ENCODE data around the gene CEP63. TPM values are rescaled to one million over a fixed set of nuclear protein-coding genes. Genes with fewer than 3 reads are reported as not detected.
A peak's percentile ranks its signal among the peaks of the same experiment; 100 is the strongest.
"Not testable (repeated sequence)": the region's sequence is repeated elsewhere in the genome, so short reads cannot be mapped to it uniquely, and the experiment has no call there.

Gene CEP63
- total and polyA plus RNA-seq, 4 donors = 28.0 to 32.7 (median 29.7) TPM

GRCh38 chr3:134590766-134591165 lies 104.9 kb downstream of the CEP63 start:
- no peaks in the 10 kb centered on the region for H3K27me3 ChIP-seq (ENCODE audit: control insufficient read depth in 1 of 2, insufficient read depth in 2 of 2, low read length in 1 of 2)
- H3K36me3 ChIP-seq (ENCODE audit: control insufficient read depth in 1 of 2, insufficient read depth in 2 of 2, low read length in 1 of 2) = no peaks in the 10 kb centered on the region
- intact Hi-C loops (cut with DNase I) = no loop called here
- H3K4me1 ChIP-seq (ENCODE audit: control insufficient read depth in 1 of 2, insufficient read depth in 2 of 2, low read length in 2 of 2) = no peaks in the 10 kb centered on the region
- no peak for ATAC-seq (ENCODE audit: low FRiP score)
- DNase-seq = no peak
- H3K4me3 ChIP-seq (ENCODE audit: low read length in 2 of 2) = no peak overlapping the region
- H3K9me3 ChIP-seq (ENCODE audit: control insufficient read depth, low read length) = no peaks in the 10 kb centered on the region
- no peak overlapping the region for H3K27ac ChIP-seq (ENCODE audit: low read depth in 1 of 2, low read length in 2 of 2)

GRCh38 chr3:134592806-134593205 lies 106.9 kb downstream of the CEP63 start:
- H3K4me3 ChIP-seq (ENCODE audit: low read length in 2 of 2) = no peak overlapping the region
- intact Hi-C loops (cut with DNase I) = no loop called here
- H3K4me1 ChIP-seq (ENCODE audit: control insufficient read depth in 1 of 2, insufficient read depth in 2 of 2, low read length in 2 of 2) = no peaks in the 10 kb centered on the region
- ATAC-seq (ENCODE audit: low FRiP score) = no peak
- no peaks in the 10 kb centered on the region for H3K36me3 ChIP-seq (ENCODE audit: control insufficient read depth in 1 of 2, insufficient read depth in 2 of 2, low read length in 1 of 2)
- H3K27me3 ChIP-seq (ENCODE audit: control insufficient read depth in 1 of 2, insufficient read depth in 2 of 2, low read length in 1 of 2) = no peaks in the 10 kb centered on the region
- no peak for DNase-seq
- 86 to 88% methylated on average over 5 of the region's 5 CpGs for WGBS, 2 donors
- H3K9me3 ChIP-seq (ENCODE audit: control insufficient read depth, low read length) = no peaks in the 10 kb centered on the region
- no peak overlapping the region for H3K27ac ChIP-seq (ENCODE audit: low read depth in 1 of 2, low read length in 2 of 2)

GRCh38 chr3:134594331-134594741 lies 108.5 kb downstream of the CEP63 start:
- no peak overlapping the region for H3K4me3 ChIP-seq (ENCODE audit: low read length in 2 of 2)
- H3K9me3 ChIP-seq (ENCODE audit: control insufficient read depth, low read length) = no peaks in the 10 kb centered on the region
- H3K4me1 ChIP-seq (ENCODE audit: control insufficient read depth in 1 of 2, insufficient read depth in 2 of 2, low read length in 2 of 2) = no peaks in the 10 kb centered on the region
- no peaks in the 10 kb centered on the region for H3K36me3 ChIP-seq (ENCODE audit: control insufficient read depth in 1 of 2, insufficient read depth in 2 of 2, low read length in 1 of 2)
- H3K27ac ChIP-seq (ENCODE audit: low read depth in 1 of 2, low read length in 2 of 2) = no peak overlapping the region
- intact Hi-C loops (cut with DNase I) = no loop called here
- no peaks in the 10 kb centered on the region for H3K27me3 ChIP-seq (ENCODE audit: control insufficient read depth in 1 of 2, insufficient read depth in 2 of 2, low read length in 1 of 2)
- ATAC-seq (ENCODE audit: low FRiP score) (no peak), DNase-seq (peak in 1 of 2 donors; percentile 52)
- 68 to 72% methylated on average over 8 of the region's 8 CpGs for WGBS, 2 donors

- H3K4me3 ChIP-seq (ENCODE audit: low read length in 2 of 2); ATAC-seq (ENCODE audit: low FRiP score); H3K4me1 ChIP-seq (ENCODE audit: control insufficient read depth in 1 of 2, insufficient read depth in 2 of 2, low read length in 2 of 2); DNase-seq; intact Hi-C loops (cut with DNase I); H3K9me3 ChIP-seq (ENCODE audit: control insufficient read depth, low read length); H3K27ac ChIP-seq (ENCODE audit: low read depth in 1 of 2, low read length in 2 of 2); H3K36me3 ChIP-seq (ENCODE audit: control insufficient read depth in 1 of 2, insufficient read depth in 2 of 2, low read length in 1 of 2); H3K27me3 ChIP-seq (ENCODE audit: control insufficient read depth in 1 of 2, insufficient read depth in 2 of 2, low read length in 1 of 2): not testable (repeated sequence)
- WGBS, 2 donors = 53 to 63% methylated on average over 3 of the region's 3 CpGs
Measured at GRCh38 chr3:134594986-134595385, 109.1 kb downstream of the CEP63 start.

- intact Hi-C loops (cut with DNase I) = no loop called here
- DNase-seq (no peak), ATAC-seq (ENCODE audit: low FRiP score) (no peak)
- WGBS, 2 donors = 41 to 66% methylated on average over 2 of the region's 2 CpGs
- H3K4me3 ChIP-seq (ENCODE audit: low read length in 2 of 2) = no peak overlapping the region
- no peaks in the 10 kb centered on the region for H3K4me1 ChIP-seq (ENCODE audit: control insufficient read depth in 1 of 2, insufficient read depth in 2 of 2, low read length in 2 of 2)
- no peaks in the 10 kb centered on the region for H3K9me3 ChIP-seq (ENCODE audit: control insufficient read depth, low read length)
- no peak overlapping the region for H3K27ac ChIP-seq (ENCODE audit: low read depth in 1 of 2, low read length in 2 of 2)
- H3K36me3 ChIP-seq (ENCODE audit: control insufficient read depth in 1 of 2, insufficient read depth in 2 of 2, low read length in 1 of 2) = no peaks in the 10 kb centered on the region
- H3K27me3 ChIP-seq (ENCODE audit: control insufficient read depth in 1 of 2, insufficient read depth in 2 of 2, low read length in 1 of 2) = no peaks in the 10 kb centered on the region
Measured at GRCh38 chr3:134597390-134597970, 111.6 kb downstream of the CEP63 start.

GRCh38 chr3:134598763-134599545 lies 113.1 kb downstream of the CEP63 start:
- H3K4me1 ChIP-seq (ENCODE audit: control insufficient read depth in 1 of 2, insufficient read depth in 2 of 2, low read length in 2 of 2) = no peaks in the 10 kb centered on the region
- H3K36me3 ChIP-seq (ENCODE audit: control insufficient read depth in 1 of 2, insufficient read depth in 2 of 2, low read length in 1 of 2) = no peaks in the 10 kb centered on the region
- H3K27ac ChIP-seq (ENCODE audit: low read depth in 1 of 2, low read length in 2 of 2) = no peak overlapping the region
- 72 to 75% methylated on average over 10 of the region's 10 CpGs for WGBS, 2 donors
- no peaks in the 10 kb centered on the region for H3K27me3 ChIP-seq (ENCODE audit: control insufficient read depth in 1 of 2, insufficient read depth in 2 of 2, low read length in 1 of 2)
- H3K4me3 ChIP-seq (ENCODE audit: low read length in 2 of 2) = no peak overlapping the region
- no peaks in the 10 kb centered on the region for H3K9me3 ChIP-seq (ENCODE audit: control insufficient read depth, low read length)
- ATAC-seq (ENCODE audit: low FRiP score) (no peak), DNase-seq (no peak)
- intact Hi-C loops (cut with DNase I) = loop anchor here in 1 of 2 donors (2.0 kb wide), 1 partner anchor 156 kb away; no protein-coding TSS in a partner anchor

GRCh38 chr3:134600206-134600605 lies 114.3 kb downstream of the CEP63 start:
- no peak for ATAC-seq (ENCODE audit: low FRiP score)
- DNase-seq = no peak
- WGBS, 2 donors = 17 to 29% methylated on average over 1 of the region's 1 CpG
- Histone ChIP-seq H3K9me3 (ENCODE audit: control insufficient read depth, low read length) (no peaks in the 10 kb centered on the region), H3K36me3 (ENCODE audit: control insufficient read depth in 1 of 2, insufficient read depth in 2 of 2, low read length in 1 of 2) (no peaks in the 10 kb centered on the region), H3K27me3 (ENCODE audit: control insufficient read depth in 1 of 2, insufficient read depth in 2 of 2, low read length in 1 of 2) (no peaks in the 10 kb centered on the region), H3K27ac (ENCODE audit: low read depth in 1 of 2, low read length in 2 of 2) (no peak overlapping the region), H3K4me1 (ENCODE audit: control insufficient read depth in 1 of 2, insufficient read depth in 2 of 2, low read length in 2 of 2) (no peaks in the 10 kb centered on the region), H3K4me3 (ENCODE audit: low read length in 2 of 2) (no peak overlapping the region)
- intact Hi-C loops (cut with DNase I) = loop anchor here (5.0 to 10.0 kb wide), 5 partner anchors 42 to 1297 kb away; no protein-coding TSS in a partner anchor

- Histone ChIP-seq H3K9me3 (ENCODE audit: control insufficient read depth, low read length) (no peaks in the 10 kb centered on the region), H3K36me3 (ENCODE audit: control insufficient read depth in 1 of 2, insufficient read depth in 2 of 2, low read length in 1 of 2) (no peaks in the 10 kb centered on the region), H3K27ac (ENCODE audit: low read depth in 1 of 2, low read length in 2 of 2) (no peak overlapping the region), H3K4me3 (ENCODE audit: low read length in 2 of 2) (no peak overlapping the region), H3K4me1 (ENCODE audit: control insufficient read depth in 1 of 2, insufficient read depth in 2 of 2, low read length in 2 of 2) (no peaks in the 10 kb centered on the region), H3K27me3 (ENCODE audit: control insufficient read depth in 1 of 2, insufficient read depth in 2 of 2, low read length in 1 of 2) (no peaks in the 10 kb centered on the region)
- intact Hi-C loops (cut with DNase I) = loop anchor here (5.0 to 10.0 kb wide), 5 partner anchors 41 to 1296 kb away; no protein-coding TSS in a partner anchor
- DNase-seq = peak; percentile 65 to 89
- 7 to 9% methylated on average over 31 of the region's 31 CpGs for WGBS, 2 donors
- peak; percentile 75 for ATAC-seq (ENCODE audit: low FRiP score)
Measured at GRCh38 chr3:134600685-134601463, 115.0 kb downstream of the CEP63 start.

All from aorta (tissue), 5 donors.